ENCODE data around the gene GLIS1. TPM values are rescaled to one million over a fixed set of nuclear protein-coding genes. Genes with fewer than 3 reads are reported as not detected.

Gene GLIS1
- total RNA-seq, 1 experiment from 2014 or later, result 0.13 TPM

GRCh38 chr1:53467391-53467790, 271.6 kb downstream of the GLIS1 start:
- Histone ChIP-seq H3K9me3 (ENCODE audit: low read depth, low read length, poor library complexity, severe bottlenecking) (no peaks in the 10 kb centered on the region), H3K4me3 (ENCODE audit: low read depth, low read length, poor library complexity, severe bottlenecking) (no peak overlapping the region), H3K27me3 (replicated peaks; ENCODE audit: insufficient read depth, low read depth, low read length, poor library complexity) (no peaks in the 10 kb centered on the region), H3K36me3 (ENCODE audit: insufficient read depth, low read length, poor library complexity, severe bottlenecking) (no peaks in the 10 kb centered on the region), H3K4me1 (ENCODE audit: insufficient read depth, low read length, poor library complexity, severe bottlenecking) (no peaks in the 10 kb centered on the region), H3K27ac (ENCODE audit: low read depth, low read length, poor library complexity, severe bottlenecking) (no peak overlapping the region)
- intact Hi-C loops (cut with micrococcal nuclease; ENCODE audit: unreplicated experiment), result no loop called here
- ChIA-PET POLR2A (ENCODE audit: low non-redundant PET) (no interaction called here), CTCF (no interaction called here)
- no peak for DNase-seq (ENCODE audit: low spot score)
- BruUV-seq (replicated peaks), result no TSS peak
- TF ChIP-seq CTCF (conservative IDR thresholded peaks at IDR 0.05; ENCODE audit: low read depth, low read length), result no peak
- TF ChIP-seq EZH2 (IDR thresholded peaks at IDR 0.05; ENCODE audit: borderline replicate concordance, low read depth, low read length, poor library complexity, severe bottlenecking), result no peak

- no TSS peak for BruUV-seq (replicated peaks)
These were observed 273.7 kb downstream of the GLIS1 start for GRCh38 chr1:53465023-53465957.

More at GRCh38 chr1:53465023-53465957, 273.7 kb downstream of the GLIS1 start:
- H3K27me3 ChIP-seq (replicated peaks; ENCODE audit: insufficient read depth, low read depth, low read length, poor library complexity), result no peaks in the 10 kb centered on the region
- H3K27ac ChIP-seq (ENCODE audit: low read depth, low read length, poor library complexity, severe bottlenecking), result no peak overlapping the region
- intact Hi-C loops (cut with micrococcal nuclease; ENCODE audit: unreplicated experiment), result no loop called here
- TF ChIP-seq EZH2 (IDR thresholded peaks at IDR 0.05; ENCODE audit: borderline replicate concordance, low read depth, low read length, poor library complexity, severe bottlenecking) (no peak), CTCF (conservative IDR thresholded peaks at IDR 0.05; ENCODE audit: low read depth, low read length) (no peak)
- no peak overlapping the region for H3K4me3 ChIP-seq (ENCODE audit: low read depth, low read length, poor library complexity, severe bottlenecking)
- H3K9me3 ChIP-seq (ENCODE audit: low read depth, low read length, poor library complexity, severe bottlenecking), result no peaks in the 10 kb centered on the region
- no peaks in the 10 kb centered on the region for H3K4me1 ChIP-seq (ENCODE audit: insufficient read depth, low read length, poor library complexity, severe bottlenecking)
- DNase-seq (ENCODE audit: low spot score), result no peak
- H3K36me3 ChIP-seq (ENCODE audit: insufficient read depth, low read length, poor library complexity, severe bottlenecking), result no peaks in the 10 kb centered on the region
- ChIA-PET POLR2A (ENCODE audit: low non-redundant PET) (no interaction called here), CTCF (no interaction called here)

Measured in A673 (cell line).